UCSD-AML1 (cell line): ENCODE results near the gene PPP3R1.
"Not testable (repeated sequence)": the region's sequence is repeated elsewhere in the genome, so short reads cannot be mapped to it uniquely, and the experiment has no call there.

Experiments used
- DNase-seq: peaks from one replicate; lab custom pipeline; 2025; ENCODE audit not compliant: unreplicated experiment; lab: John Stamatoyannopoulos, UW

Gene PPP3R1

DNA sequence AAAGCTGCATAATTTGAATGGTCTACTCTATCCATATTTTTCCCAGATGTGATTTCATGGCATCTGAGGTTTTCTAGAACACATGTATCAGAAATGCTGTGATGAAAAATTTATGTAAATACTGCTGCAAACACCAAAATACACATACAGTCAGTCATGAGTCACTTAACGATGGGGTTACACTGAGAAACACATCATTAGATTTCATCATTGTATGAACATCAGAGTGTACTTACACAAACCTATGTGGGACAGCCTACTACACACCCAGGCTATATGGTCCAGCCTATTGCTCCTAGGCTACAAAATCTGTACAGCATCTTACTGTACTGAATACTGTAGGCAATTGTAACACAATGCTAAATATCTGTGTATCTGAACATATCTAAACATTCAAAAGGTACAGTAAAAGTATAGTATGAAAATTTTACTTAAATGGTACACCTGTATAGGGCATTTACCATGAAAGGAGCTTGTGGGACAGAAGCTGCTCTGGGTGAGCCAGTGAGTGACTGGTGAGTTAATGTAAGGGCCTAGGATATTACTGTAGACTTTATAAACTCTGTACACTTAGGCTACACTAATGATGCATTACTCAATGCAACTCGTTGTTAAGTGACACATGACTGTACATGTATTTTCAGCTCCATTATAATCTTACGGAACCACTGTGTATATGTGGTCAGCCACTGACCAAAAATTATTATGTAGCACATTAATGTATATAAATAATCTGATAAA, 61.2 kb downstream of the PPP3R1 start:
- no peak for DNase-seq

DNA sequence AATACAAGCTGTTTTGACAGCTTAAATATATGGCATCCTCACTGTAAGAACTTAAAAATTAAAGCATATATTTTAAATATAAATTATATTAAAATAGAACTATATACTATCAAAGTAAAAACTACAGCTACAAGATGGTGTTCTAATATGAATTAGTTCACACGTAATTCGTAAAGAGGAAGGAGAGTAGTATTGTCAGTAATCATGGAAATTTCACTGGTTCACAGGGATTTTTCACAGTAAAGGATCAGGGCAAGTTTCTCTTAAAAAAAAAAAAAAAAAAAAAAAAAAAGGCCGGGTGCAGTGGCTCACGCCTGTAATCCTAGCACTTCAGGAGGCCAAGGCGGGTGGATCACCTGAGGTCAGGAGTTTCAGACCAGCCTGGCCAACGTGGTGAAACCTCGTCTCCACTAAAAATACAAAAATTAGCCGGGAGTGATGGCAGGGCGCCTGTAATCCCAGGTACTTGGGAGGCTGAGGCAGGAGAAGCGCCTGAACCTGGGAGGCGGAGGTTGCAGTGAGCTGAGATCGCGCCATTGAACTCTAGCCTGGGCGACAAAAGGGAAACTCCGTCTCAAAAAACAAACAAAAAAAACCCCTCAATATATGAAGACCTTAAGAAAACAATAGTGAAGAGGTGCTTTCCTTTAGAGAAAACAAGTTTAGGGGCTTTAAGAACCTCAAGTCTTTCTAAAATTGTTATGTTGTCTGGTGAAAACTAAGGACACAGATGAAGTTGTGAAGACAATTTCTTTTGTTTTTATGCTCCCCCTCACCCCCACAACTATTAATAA, 62.1 kb downstream of the PPP3R1 start:
- no peak for DNase-seq

GRCh38 chr2:68188831-68189230, 63.5 kb downstream of the PPP3R1 start:
- DNase-seq: no peak

DNA sequence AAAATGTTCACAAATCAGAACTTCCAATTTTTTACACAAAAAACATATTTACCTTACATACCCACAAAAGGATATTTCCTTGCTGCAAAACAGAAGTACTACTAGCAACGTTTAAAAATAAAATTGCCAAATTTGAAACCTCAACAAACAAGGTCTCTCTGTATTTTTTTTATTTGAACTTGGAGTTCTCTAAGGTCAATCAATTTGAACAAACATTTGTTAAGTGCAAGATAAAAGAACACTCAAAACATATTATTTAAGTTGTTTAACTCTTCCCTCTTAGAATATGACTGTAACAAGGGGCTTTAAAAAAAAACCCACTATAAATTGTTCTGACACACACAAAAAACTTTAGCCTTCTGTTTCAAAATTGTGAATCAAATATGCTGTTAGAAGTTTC, 65.0 kb downstream of the PPP3R1 start:
- no peak for DNase-seq

- DNase-seq: peak; percentile 63
Measured at GRCh38 chr2:68185541-68186164, 66.7 kb downstream of the PPP3R1 start.

DNA sequence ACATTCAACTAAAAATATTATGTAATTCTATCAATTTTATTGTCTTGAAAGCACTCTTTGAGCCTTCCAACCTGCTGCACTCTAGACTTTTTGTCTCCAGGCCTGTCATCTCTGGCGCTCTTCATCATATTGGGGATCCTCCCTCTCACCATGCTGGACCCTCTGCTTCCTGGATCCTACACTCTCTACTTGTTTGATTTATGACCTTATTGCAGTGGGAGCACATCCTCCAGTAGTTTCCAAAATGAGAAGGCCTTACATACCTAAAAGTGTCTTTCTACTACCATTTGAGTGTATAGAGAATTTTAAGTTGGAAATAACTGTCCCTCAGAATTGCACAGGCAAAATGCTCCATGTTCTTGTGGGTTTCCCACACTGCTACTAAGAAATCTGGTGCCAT, 69.4 kb downstream of the PPP3R1 start:
- DNase-seq: no peak

- no peak for DNase-seq
Measured at GRCh38 chr2:68178954-68179627, 73.2 kb downstream of the PPP3R1 start.

- no peak for DNase-seq
Measured at GRCh38 chr2:68178432-68178831, 73.9 kb downstream of the PPP3R1 start.

GRCh38 chr2:68177541-68177940, 74.8 kb downstream of the PPP3R1 start:
- no peak for DNase-seq

DNA sequence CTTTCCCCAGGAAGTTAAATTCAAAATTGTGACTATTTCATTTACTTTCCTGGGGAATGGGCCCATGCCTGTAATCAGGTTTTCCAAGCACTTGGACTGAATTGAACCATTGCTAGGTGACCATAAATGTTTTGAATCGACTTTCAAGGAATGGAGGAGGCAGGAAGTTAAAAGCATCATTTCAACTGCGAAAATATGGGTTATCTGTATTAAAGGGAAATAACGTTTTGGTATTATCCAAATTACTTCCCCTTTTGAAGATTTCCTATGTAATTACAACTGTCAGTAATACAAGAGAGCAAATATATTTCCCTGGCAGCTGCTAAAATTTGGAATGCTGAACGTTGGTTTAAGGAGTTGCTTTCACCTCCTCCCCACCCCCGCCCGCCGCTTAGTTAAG, 75.7 kb downstream of the PPP3R1 start:
- no peak for DNase-seq

DNA sequence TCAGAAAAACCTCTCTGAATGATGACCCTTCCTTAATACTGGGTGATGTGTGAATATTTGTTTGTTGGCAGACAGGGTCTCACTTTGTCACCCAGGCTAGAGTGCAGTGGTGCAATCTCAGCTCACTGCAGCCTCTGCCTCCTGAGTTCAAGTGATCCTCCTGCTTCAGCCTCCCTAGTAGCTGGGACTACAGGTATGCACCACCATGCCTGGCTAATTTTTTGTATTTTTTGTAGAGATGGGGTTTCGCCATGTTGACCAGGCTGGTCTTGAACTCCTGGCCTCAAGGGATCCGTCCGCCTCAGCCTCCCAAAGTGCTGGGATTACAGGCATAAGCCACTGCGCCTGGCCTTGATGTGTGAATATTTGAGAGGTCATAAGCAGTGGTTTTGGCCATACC, 77.1 kb downstream of the PPP3R1 start:
- not testable (repeated sequence) for DNase-seq

- DNase-seq: no peak
Measured at GRCh38 chr2:68172990-68173700, 79.2 kb downstream of the PPP3R1 start.

DNA sequence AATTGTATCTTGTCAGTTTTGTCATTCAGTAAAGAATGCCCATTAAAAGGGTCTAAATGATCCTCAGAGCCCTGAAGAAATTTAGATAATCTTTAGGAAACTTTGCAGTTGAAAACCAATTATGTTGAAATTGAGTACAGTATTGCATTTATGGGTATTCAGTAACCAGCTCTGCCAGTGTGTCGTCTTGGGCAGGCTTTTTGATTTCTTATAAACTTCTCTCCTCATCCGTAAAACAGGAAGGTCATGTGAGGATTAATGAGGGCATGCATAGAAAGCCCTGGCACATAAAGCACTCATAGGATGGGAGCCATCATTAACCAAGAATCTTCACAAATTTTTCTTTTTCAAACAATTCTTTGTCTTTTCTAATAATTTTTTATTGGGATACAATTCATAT, 79.8 kb downstream of the PPP3R1 start:
- DNase-seq: no peak

DNA sequence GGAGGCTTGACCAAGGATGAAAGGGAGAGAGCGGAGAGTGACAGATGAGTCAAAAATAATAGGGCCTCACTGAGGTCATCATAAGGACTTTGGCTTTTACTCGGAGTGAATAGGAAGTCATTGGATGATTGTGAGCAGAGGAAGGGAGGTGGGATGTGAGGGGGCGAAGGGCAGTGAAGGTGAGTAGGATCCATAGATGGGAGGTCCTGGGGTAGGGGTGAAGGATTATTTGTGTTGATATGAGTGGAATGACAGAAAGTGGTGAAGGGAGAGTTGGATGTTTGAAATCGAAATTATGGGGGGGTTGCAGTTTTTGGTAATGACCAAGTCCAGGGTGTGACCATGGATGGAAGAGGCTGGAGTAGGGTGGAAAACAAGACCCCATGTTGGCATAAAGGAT, 80.6 kb downstream of the PPP3R1 start:
- DNase-seq: no peak

DNA sequence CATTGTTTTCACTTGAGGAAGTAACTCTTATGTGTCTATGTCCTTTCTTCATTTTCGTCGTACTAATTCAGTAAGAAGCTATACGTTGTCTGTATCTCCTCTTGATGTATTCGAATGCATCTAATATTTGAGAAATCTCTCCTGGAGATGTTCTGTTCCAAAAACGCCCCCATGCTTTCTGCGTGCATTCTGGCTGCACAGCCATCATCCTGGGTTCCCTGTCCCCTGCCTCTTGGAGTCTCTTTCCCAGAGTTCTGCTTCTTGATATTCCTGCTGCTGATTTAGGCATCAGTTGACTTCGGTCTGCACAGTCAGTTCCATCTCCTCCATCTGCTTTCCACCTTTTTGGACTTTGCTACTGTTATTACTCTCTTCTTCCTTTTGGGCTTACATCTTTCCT, 81.2 kb downstream of the PPP3R1 start:
- DNase-seq: no peak

- DNase-seq: no peak
Measured at GRCh38 chr2:68169308-68169707, 83.0 kb downstream of the PPP3R1 start.

GRCh38 chr2:68167186-68167585, 85.1 kb downstream of the PPP3R1 start:
- no peak for DNase-seq

DNA sequence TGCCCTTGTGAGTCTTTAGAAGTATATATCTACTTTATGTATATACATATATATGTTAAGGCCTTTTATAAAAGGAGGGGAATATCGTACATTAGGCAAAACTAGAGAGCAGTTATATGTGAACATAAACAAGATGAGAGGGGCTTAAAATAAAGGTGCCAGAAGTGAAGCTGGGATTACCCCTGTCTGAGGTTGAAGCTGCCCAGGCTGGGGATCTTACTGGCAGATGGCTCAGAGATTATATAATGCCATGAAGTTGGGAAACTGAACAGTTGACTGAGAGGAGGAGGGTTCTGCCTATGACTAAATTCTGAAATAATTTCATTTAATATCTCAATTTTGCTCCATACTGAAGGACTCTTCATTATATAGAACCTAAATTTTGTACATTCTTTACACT, 88.7 kb downstream of the PPP3R1 start:
- DNase-seq: no peak

DNA sequence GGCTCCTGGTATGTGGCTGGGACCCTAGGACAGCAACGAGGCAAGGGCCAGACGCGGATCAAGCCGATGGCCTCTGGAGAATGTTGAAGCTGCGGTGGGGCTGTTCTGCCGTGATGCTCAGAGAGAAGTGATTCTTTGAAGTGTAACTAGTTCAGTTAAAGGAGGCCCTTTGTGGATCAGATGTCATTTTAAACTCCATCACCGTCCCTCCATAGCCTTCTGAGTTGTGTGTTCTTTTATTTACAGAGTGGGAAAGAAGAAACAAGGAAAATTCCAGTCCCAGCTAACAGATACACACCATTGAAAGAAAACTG, 94.2 kb downstream of the PPP3R1 start:
- DNase-seq: no peak

DNA sequence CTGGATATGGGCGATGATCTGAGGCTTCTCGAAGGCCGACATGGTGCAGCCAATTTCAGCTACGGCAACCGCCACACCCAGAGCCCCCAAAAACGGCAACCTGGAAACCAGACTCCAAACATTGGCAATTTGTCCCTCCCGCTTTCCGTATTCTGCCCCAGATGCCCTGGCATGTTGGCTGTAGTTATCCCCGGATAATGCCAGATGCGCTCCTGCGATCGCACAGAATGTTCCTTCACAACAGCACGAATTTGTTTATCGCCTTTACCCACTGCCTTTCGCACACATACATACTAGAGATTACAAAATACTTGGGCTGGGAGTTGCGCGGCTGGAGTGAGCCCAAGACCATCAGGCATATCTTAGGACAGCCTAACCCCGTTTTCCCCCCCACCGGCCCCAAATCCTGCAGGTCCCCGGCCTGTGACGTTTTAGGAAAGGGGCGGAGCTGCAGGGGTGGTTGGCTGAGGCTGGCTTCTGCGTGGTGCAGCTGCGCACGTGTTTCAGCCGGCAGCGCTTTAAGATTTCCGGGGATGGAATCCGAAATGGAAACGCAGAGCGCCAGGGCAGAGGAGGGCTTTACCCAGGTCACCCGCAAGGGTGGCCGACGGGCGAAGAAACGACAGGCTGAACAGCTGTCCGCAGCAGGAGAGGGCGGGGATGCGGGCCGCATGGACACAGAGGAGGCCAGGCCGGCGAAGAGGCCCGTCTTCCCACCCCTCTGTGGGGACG, 94.8 kb downstream of the PPP3R1 start, which contains the start of gene PNO1:
Gene PNO1, plus strand, starts transcription at position 487 of the 732 bp plus-strand sequence. Its CDS starts 47 bp downstream, at position 534.
- DNase-seq: peak; percentile 94
